Pancreas (tissue), 10 donors: ENCODE measurements around the gene TRIM51. TPM values are rescaled to one million over a fixed set of nuclear protein-coding genes. Genes with fewer than 3 reads are reported as not detected.
"Not testable (repeated sequence)": the region's sequence is repeated elsewhere in the genome, so short reads cannot be mapped to it uniquely, and the experiment has no call there.

ENCODE experiments used
- ATAC-seq, 4 donors: fragments of 200-7000 bp; cut with Tn5 transposase; one replicate each; pipeline versions ENCODE4 v1.8.0 to v1.9.1; 2020; ENCODE audit warnings: mild to moderate bottlenecking in 4 of 4, moderate library complexity in 4 of 4
- DNase-seq, 6 donors: peaks; one replicate each; pipeline ENCODE4 v3.0.0-alpha.2; 2020
- FAIRE-seq: peaks from 2 replicates; lab custom pipeline; 2012; peaks lifted over from hg19 to GRCh38; lab: Jason Lieb, UNC
- H3K27ac ChIP-seq, 4 donors: fragments of 200-600 bp; sonication (generic); 1 replicate in 3 of 4; 2 replicates in 1 of 4; pipeline versions ENCODE4 v1.5.0 to v1.8.0; 2020
- H3K27me3 ChIP-seq, 4 donors: fragments of 200-600 bp; one replicate each; pipeline ENCODE4 v1.8.0; 2021
- H3K36me3 ChIP-seq, 3 donors: fragments of 200-600 bp; sonication (generic) in 1 of 3; one replicate each; pipeline versions ENCODE4 v1.5.0 to v1.8.0; 2020 to 2021
- H3K4me1 ChIP-seq, 3 donors: fragments of 200-600 bp; one replicate each; pipeline ENCODE4 v1.8.0; 2021
- H3K4me3 ChIP-seq, 4 donors: fragments of 200-600 bp; sonication (generic) in 2 of 4; one replicate each; pipeline versions ENCODE4 v1.5.0 to v1.8.0; 2020 to 2021
- H3K9me3 ChIP-seq, 4 donors: fragments of 200-600 bp; one replicate each; pipeline ENCODE4 v1.8.0; 2021
- WGBS, 2 donors: extraction: QIAGEN DNeasy Blood & Tissue Kit; methylation state at CpG; one replicate each; pipeline ENCODE4 v1.1.7; 2013; 5-methylcytosine and 5-hydroxymethylcytosine counted together
- intact Hi-C, 3 donors: fragments of 100-400 bp; cut with DNase I; formaldehyde crosslinking; loops; one replicate each; pipeline versions ENCODE4 v1.11.1 to v1.14.2; 2022
- polyA plus RNA-seq, 2 donors: library from polyadenylated mRNA; stranded (reverse); fragments of 200-250 nt; gene quantifications; one replicate each; pipeline ENCODE4 v1.2.3, GENCODE V29; 2013
- total RNA-seq, 6 donors: library from RNA; stranded (reverse); fragmentation: NEBNext Ultra II Directional in 4 of 6; extraction: Animal tissue kit (Norgen Biotek cat#: 25700) in 4 of 6; gene quantifications; one replicate each; pipeline versions ENCODE4 v1.2.1 to v1.2.4, GENCODE V29; 2021 to 2023
- TF ChIP-seq, protein P1 (sequence below), 4 donors: fragments of 200-600 bp; sonication (generic) in 3 of 4; IDR thresholded peaks; one replicate each; pipeline versions ENCODE4 v1.5.0 to v1.8.0; 2021; ENCODE audit warnings: antibody characterized with exemption in 4 of 4
- donor health status: healthy with polysubstance abuse.
- donor health status: DM: no; HTN: no; CAD: no; lungs with moderate emphysema.
- donor health status: DM: no; HTN: no; CAD: no.
- donor health status: control.
- donor health status: control.
- donor health status: Bipolar disorder and iron deficiency.
- donor health status: DM: yes; HTN: yes; CAD: no.
- donor health status: DM: no; HTN: no; CAD: no.
- donor health status: DM: no; HTN: no; CAD: no.
- donor health status: DM: yes; HTN: yes; CAD: no.

Gene TRIM51
- not detected for total RNA-seq
- polyA plus RNA-seq: not detected

- H3K36me3 ChIP-seq, H3K9me3 ChIP-seq, H3K4me3 ChIP-seq, H3K4me1 ChIP-seq, FAIRE-seq, H3K27me3 ChIP-seq, intact Hi-C loops, DNase-seq, H3K27ac ChIP-seq, ATAC-seq: not testable (repeated sequence)
- 44 to 63% methylated on average over 1 of the region's 1 CpG for WGBS, 2 donors
Measured at GRCh38 chr11:55882997-55883396, at the start of gene TRIM51. TRIM51 (plus strand) TSS chr11:55883297; CDS start chr11:55885429, 2,132 bp downstream.

DNA sequence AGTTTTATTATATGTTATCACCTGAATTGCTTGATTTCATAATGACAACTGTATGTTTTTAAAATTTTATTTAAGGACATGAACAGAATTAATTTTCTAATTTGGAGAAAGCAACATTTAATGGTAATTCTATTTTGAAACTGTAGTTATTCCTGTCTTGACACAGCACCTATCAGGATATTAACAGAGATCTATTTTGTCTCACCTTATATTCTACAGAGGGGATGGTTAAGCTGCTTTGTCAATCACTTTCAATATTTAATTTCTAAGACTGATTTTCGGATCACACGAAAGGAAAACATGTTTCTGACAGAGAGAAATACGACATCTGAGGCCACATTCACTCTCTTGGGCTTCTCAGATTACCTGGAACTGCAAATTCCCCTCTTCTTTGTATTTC lies 44.6 kb upstream of the TRIM51 start, which contains the start of gene OR5D16:
OR5D16 (plus strand) TSS at position 301 of the 400 bp plus-strand sequence; CDS start at position 301, 0 bp downstream.
- Histone ChIP-seq H3K27ac (no peak within 1 kb of the TSS), H3K9me3 (no peaks in the 10 kb centered on the region), H3K4me1 (no peaks in the 10 kb centered on the region), H3K36me3 (no peaks in the 10 kb centered on the region), H3K4me3 (no peak within 1 kb of the TSS), H3K27me3 (no peaks in the 10 kb centered on the region)
- TF ChIP-seq, protein P1, sequence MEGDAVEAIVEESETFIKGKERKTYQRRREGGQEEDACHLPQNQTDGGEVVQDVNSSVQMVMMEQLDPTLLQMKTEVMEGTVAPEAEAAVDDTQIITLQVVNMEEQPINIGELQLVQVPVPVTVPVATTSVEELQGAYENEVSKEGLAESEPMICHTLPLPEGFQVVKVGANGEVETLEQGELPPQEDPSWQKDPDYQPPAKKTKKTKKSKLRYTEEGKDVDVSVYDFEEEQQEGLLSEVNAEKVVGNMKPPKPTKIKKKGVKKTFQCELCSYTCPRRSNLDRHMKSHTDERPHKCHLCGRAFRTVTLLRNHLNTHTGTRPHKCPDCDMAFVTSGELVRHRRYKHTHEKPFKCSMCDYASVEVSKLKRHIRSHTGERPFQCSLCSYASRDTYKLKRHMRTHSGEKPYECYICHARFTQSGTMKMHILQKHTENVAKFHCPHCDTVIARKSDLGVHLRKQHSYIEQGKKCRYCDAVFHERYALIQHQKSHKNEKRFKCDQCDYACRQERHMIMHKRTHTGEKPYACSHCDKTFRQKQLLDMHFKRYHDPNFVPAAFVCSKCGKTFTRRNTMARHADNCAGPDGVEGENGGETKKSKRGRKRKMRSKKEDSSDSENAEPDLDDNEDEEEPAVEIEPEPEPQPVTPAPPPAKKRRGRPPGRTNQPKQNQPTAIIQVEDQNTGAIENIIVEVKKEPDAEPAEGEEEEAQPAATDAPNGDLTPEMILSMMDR (IDR thresholded peaks at IDR 0.05): no peak
- intact Hi-C loops: no loop called here
- DNase-seq: no peak
- WGBS, 2 donors: 11 to 23% methylated on average over 3 of the region's 3 CpGs
- FAIRE-seq: no peak
- ATAC-seq: no peak

- Histone ChIP-seq H3K27me3 (peaks cover 0 to under 1% (median 0%) of the 10 kb centered on the region in 4 donors), H3K36me3 (no peaks in the 10 kb centered on the region), H3K27ac (no peak overlapping the region), H3K4me3 (no peak overlapping the region), H3K9me3 (no peaks in the 10 kb centered on the region), H3K4me1 (no peaks in the 10 kb centered on the region)
- ATAC-seq (no peak), FAIRE-seq (no peak), DNase-seq (no peak)
- TF ChIP-seq, protein P1 (IDR thresholded peaks at IDR 0.05): no peak
- WGBS, 2 donors: 28% methylated on average over 2 of the region's 2 CpGs
- intact Hi-C loops: no loop called here
Measured at GRCh38 chr11:55847453-55847852, 35.6 kb upstream of the TRIM51 start.

DNA sequence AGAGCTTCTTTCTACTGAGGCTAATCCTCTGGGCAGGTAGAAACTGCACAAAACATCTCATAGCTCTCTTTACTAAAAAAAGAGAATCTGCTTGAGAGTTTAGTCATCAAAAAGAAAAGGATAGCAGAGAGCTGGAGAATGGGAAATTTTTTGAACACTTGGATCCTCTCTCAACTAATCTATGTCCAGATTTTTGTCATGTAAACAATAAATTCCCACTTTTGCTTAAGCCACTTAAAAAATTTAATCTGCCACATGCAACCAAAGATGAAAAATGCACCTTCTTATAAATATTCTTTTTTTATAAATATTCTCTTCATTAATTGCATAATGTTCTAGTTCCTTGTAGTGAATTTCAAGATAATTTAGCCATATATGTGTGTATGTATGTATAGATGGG lies 34.1 kb upstream of the TRIM51 start:
- ATAC-seq (no peak), FAIRE-seq (no peak)

DNA sequence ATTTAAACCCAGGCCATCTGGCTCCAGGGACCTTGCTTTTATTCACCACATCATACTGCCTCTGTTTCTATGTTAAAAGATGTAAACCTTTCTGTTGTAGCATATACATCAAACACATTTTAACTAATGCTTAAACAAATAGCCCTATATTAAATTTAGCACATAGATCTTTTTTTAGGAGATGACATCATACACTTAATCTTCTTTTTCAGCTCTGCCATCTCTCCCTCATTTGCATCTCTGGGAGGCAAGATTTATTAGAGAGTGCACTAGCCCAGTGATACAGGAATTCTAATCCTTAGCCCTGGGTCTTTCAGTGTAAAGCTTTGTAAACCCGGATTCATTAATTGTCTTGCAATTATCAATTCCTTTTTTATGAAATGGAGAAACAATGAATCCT lies 31.0 kb upstream of the TRIM51 start:
- no peak for FAIRE-seq
- no peak for DNase-seq
- ATAC-seq: no peak
- Histone ChIP-seq H3K36me3 (no peaks in the 10 kb centered on the region), H3K27me3 (peaks cover 0 to 7% (median 0%) of the 10 kb centered on the region in 4 donors), H3K9me3 (no peaks in the 10 kb centered on the region), H3K27ac (no peak overlapping the region), H3K4me3 (no peak overlapping the region), H3K4me1 (no peaks in the 10 kb centered on the region)
- 49 to 68% methylated on average over 1 of the region's 1 CpG for WGBS, 2 donors
- intact Hi-C loops: no loop called here
- TF ChIP-seq, protein P1 (IDR thresholded peaks at IDR 0.05): no peak

More for the DNA sequence above, 34.1 kb upstream of the TRIM51 start:
- intact Hi-C loops: no loop called here
- Histone ChIP-seq H3K4me3 (no peak overlapping the region), H3K27ac (no peak overlapping the region), H3K36me3 (no peaks in the 10 kb centered on the region), H3K27me3 (peaks cover 0 to 7% (median 0%) of the 10 kb centered on the region in 4 donors), H3K4me1 (no peaks in the 10 kb centered on the region), H3K9me3 (no peaks in the 10 kb centered on the region)
- TF ChIP-seq, protein P1 (IDR thresholded peaks at IDR 0.05): no peak
- DNase-seq: no peak
